Stimulated activated CD8-positive, alpha-beta memory T cell treated with anti-CD3 and anti-CD28 coated beads, Interleukin-15, amount 100 ng/mL, for 48 hours (primary cell): ENCODE results near the gene STAT1.
"Not testable (repeated sequence)": the region's sequence is repeated elsewhere in the genome, so short reads cannot be mapped to it uniquely, and the experiment has no call there.

Experiments used
- DNase-seq, 2 donors: peaks; one replicate each; pipeline ENCODE4 v3.0.0-alpha.2; 2020; ENCODE audit warnings: low read depth in 2 of 2

Gene STAT1

GRCh38 chr2:190981733-190982132 is 32.2 kb downstream of the STAT1 start:
- DNase-seq, result no peak

DNA sequence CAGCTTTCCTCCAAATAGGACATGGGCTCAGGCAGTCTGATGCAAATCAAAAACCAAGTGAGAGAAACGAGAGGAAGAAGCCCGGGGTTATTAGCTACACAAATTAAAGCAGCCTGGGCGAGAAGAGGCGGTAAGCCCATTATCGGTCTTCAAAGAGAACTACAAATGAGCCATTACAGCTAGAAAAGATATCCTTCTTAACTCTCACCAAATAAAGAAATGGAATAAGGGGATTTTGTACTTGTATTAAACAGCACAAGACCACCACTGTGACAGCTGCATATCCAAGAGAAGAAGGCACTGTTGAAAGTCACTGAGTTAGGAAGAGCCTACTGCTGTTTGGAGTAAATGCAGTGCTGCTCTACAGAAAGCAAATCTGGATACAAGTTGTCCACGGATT is 32.6 kb downstream of the STAT1 start:
- no peak for DNase-seq

DNA sequence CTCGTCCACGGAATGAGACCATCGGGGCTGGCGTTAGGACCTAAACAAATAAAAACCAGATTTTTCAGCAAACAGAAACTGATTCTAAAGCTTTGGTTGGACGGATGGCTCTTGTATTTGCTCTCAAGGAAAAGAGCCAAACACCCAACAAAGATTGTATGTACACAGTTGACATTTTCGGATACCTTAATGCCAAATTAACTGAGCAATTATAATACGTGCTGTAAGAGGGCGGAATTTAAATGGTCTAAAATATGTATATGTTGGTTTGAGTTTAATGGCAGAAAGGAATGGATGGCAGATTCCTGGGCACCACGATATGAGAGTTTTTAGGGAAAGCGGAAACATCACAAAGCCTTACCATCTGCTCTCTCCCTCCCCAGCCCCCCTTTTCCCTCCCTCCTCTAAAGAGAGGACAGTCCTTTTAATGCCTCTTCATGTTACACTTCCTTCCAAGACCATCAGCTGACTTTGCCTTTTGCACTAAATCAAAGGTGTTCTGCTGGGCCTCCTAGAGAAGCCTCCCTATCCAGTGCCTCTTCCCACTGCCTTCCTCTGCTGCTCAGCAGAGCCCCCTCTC is 33.3 kb downstream of the STAT1 start:
- no peak for DNase-seq

DNA sequence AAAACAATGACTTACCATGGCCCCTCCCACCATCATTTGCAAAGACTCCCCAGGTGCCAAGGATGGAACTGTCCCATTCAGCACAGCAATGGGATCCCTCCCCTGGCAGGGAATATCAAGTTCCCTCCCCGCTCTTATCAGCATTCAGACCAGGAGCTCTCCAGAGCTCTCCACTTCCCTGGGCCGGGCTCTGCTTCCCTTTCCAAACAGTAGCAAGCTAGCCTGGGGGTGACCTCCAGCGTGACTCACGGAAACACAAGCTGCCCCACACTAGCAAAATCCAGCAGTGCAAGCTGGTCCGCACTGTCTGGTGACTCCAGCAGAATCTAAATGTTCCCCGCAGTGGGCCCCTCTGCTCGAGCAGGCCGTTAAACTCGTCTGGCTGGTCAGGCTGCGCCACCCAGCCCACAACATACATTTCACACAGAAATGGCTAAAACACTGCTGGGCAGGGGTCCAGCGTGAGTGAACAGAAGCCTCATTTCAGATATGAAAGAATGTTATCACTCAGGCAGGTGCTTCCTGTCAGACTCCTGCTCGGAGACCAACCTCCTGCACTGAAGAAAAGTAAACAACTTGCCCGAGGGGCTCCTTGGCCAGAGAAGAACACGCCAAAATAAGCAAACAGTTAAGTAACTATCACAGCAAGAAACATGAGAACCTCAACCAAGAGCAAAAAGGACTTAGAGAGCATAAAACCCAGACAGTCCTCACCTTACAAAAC is 33.9 kb downstream of the STAT1 start:
- no peak for DNase-seq

GRCh38 chr2:190978389-190979053 is 35.5 kb downstream of the STAT1 start:
- no peak for DNase-seq

GRCh38 chr2:190977505-190977904 is 36.5 kb downstream of the STAT1 start:
- DNase-seq, result no peak

GRCh38 chr2:190976521-190976920 is 37.5 kb downstream of the STAT1 start:
- DNase-seq, result no peak

DNA sequence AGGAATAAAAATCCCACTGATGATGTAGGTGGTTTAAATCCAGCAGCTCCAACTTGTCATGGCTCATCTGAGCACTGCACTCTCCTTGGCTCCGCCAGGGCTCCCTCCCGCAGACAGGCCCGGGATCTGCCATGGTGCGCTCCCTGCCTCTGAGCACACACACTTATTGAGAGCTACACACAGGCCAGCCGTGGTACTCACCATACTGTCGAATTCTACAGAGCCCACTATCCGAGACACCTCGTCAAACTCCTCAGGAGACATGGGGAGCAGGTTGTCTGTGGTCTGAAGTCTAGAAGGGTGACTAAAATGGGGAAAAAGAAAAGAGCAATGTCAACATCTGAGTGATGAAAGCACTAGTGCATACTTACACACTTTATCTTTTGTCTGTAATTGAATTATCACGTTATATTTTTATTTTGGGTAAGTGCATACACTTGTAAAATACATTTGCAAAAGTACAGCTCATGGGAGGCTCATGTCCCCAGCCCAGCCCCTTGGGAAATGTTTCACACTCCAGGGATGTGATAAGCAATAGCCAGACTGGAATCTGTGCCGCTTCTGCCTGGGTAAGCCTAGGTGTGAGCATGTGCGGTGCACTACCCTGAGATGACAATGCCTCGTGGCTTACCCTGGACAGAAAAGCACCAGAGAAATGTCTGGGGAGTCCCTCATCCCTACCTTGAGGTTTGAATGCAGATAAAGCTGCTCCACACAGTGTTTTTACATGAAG is 39.2 kb downstream of the STAT1 start:
- DNase-seq, result no peak

- DNase-seq, result no peak
Measured at GRCh38 chr2:190973726-190974628, 40.0 kb downstream of the STAT1 start.

DNA sequence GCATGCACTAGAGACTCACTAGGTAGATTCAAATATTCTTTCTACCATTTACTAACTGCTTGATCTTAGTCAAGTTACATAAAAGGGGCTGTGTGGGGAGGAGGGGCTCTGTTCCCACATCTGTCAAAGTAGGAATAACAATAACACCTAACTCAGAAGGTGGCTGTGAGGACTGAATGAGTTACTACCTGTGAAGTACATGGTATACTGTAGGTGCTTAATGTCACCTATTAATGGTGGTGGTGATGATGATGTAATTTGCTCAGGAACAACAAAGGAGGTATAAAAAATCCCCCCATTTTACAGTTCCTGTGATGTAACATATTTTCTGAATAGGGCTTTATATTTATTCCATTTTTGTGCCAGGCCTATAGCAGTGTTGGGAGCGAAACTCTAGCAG is 40.7 kb downstream of the STAT1 start:
- no peak for DNase-seq

DNA sequence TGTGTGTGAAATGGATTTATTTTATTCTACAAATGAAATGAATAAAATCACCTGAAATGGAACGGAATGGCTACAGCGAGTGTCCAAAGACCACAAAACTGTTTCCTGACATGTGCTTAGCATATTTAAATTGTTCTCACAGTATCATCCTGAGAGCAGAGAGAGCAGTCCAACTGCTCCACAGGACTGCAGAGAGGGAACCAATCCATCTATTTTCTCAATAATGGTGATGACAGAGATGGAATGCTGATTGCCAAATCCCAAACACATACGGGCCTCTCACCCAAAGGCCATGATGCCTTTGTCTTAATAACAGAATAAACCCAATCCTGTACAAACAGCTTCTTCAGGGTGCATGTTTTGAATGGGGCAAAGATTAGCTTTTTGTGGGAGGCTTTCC is 41.1 kb downstream of the STAT1 start:
- no peak for DNase-seq

DNA sequence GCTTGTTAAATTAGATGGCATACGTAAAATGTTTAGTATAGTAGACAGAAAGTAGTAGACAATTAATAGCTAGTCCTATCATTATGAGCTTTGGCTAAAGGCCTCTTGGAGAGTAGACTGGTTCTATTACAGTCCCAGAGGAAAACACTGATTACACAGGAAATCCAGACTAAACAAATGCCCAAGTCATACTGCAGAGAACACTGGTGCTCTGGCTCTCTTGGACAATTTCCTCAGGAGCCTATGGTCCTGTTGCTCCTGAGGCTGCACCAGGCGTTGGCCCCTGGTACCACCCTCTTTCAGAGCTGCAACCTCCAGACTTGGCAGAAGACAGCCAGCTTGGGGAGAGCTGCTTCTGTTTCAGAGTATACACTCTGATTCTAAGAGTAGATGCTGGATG is 41.8 kb downstream of the STAT1 start:
- no peak for DNase-seq

DNA sequence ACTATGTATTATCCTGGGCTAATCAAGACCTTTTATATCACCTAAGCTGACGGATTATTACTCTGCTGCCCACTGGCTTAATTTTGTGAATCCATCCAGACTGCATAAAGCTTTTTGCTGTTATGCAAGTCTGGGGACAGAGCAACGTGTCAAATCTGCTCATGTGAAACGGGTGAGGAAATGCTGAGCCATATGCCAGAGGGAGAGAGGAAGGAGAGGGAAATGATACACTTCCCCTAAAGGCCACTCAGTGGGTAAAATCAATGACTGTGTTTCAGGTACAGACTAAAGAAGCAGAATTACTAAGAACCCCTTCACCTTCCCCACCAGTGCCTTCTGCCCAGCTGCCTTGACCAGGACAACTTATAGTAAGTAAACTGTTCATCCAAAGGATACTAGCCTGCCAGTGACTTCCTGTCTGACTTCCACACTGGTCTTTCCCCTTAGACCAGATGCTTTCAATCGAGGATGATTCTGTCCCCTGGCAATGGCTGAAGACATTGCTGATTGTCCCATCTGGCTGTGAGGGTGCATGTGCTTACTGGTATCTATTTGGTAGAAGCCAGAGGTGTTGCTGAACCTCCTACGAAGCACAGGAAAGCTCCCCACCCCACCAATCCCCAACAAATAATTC is 43.0 kb downstream of the STAT1 start:
- no peak for DNase-seq

GRCh38 chr2:190970160-190970559 is 43.8 kb downstream of the STAT1 start:
- no peak for DNase-seq

- DNase-seq, result no peak
Measured at GRCh38 chr2:190968522-190968921, 45.4 kb downstream of the STAT1 start.

DNA sequence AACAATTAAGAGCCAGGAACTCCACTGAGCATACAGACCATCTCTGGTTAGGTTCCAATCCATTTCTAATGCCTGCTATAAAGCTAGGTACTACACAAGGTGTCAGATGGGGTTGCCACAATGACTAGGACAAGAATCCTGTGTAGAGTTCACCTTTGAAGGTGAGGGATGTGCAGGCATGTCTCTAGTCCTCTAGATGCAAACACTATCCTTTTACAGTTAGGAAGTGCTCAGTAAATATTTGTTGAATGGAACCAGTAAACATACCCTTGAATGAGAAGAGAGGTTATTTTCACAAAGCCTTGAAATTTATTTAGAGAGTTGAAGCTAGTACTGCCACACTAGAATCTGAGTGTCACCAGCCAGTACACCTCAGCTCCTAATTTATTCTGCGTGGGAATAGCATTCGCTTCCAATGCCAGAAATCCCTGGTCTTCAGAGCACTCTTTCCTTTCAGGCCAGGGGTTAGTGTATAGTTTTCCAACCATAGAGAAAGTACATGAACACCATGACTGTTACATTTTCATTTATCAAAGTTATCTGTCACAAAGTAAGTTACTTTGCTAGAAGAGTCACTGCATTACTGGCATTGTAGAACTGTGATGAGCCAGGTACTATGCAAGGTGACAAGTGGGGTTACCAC is 48.3 kb downstream of the STAT1 start:
- DNase-seq, result no peak

DNA sequence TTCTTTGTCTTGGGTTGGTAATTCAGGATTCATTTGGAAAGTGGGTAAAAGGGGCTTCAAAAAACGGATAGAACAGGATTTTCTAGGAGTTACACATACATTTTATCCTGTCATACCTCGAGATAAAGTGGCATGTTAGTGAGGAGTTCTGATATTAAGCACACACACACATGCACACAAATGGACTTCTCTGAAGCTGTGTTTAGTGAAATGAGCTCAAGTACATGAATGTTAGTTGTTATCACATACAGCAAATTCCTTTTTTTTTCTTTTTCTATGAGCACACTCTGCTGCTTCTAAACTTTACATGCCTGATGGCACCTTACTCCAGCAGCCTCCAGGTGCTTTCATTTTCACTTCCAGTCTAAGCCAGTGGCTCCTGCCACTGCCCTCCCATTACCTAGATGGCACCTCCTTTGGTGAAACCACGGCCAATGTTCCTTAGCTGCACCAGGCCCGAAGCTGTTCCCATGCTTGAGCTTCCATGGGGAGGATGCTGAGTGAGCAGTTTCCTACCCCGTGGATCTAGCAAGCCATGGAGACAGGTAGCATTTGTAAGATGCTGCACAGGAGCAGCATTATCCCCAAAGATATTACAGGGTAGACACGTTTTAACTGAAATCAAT is 49.7 kb downstream of the STAT1 start:
- no peak for DNase-seq

DNA sequence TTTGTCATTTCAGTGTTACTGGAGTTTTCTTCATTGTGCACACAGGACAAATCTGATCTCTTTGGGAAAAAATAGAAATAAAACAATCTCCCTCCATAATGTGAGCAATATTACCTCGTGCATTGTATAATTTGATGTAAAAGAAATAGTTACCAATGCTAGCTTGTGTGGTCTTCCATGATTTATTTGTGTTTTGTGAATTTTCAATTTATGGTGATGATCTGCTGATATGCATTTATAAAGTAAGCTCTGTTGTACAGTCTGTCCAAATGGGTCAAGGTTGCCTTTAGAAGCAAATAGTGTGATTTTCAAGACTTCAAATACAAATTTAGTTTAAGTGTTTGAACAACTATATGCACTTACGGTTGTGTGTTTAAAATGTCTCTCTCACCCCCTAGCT is 50.9 kb downstream of the STAT1 start:
- DNase-seq, result no peak

- DNase-seq, result no peak
Measured at GRCh38 chr2:190961918-190962487, 52.0 kb downstream of the STAT1 start.

DNA sequence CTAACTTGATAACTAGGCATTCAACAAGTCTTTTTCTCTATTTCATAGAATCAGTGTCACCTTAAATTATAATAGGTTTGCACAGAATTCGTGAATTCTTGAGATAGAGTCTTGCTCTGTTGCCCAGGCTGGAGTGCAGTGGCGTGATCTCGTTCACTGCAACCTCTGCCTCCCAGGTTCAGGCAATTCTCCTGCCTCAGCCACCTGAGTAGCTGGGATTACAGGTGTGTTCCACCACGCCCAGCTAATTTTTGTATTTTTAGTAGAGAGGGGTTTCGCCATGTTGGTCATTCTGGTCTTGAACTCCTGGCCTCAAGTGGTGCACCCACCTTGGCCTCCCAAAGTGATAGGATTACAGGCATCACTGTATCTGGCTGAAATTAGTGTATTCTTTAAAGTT is 52.9 kb downstream of the STAT1 start:
- not testable (repeated sequence) for DNase-seq
